Hypothalamus (tissue), 51 donors: Measurements from ENCODE around the gene AGTR2.
"Not testable (repeated sequence)": the region's sequence is repeated elsewhere in the genome, so short reads cannot be mapped to it uniquely, and the experiment has no call there.

Experiments used
- DNase-seq, 51 donors: peaks; one replicate each; lab custom pipeline; 2025; lab: John Stamatoyannopoulos, UW

Gene AGTR2

GRCh38 chrX:116170511-116170910 is at the start of gene AGTR2:
AGTR2 (plus strand) TSS chrX:116170744; CDS start chrX:116172281, 1,537 bp downstream.
- no peak for DNase-seq

DNA sequence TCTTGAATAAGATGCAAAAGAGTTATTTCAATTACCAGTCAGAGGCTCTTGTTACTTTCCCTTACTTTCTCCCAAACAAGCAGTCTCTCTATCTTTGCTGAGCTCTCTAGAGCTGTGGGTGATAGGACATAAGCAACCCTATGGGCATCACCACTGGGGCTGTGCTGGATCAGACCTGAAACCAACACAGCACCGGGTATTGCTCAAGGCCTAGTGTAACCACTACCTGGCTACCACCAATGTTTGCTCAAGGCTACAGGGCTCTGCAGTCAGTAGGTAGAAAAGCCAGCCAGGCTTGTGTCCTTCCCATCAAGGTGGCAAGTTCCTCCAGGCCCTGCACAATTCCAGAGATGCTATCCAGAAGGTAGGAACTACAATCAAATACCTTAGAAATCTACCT is 35.3 kb upstream of the AGTR2 start:
- DNase-seq: no peak

DNA sequence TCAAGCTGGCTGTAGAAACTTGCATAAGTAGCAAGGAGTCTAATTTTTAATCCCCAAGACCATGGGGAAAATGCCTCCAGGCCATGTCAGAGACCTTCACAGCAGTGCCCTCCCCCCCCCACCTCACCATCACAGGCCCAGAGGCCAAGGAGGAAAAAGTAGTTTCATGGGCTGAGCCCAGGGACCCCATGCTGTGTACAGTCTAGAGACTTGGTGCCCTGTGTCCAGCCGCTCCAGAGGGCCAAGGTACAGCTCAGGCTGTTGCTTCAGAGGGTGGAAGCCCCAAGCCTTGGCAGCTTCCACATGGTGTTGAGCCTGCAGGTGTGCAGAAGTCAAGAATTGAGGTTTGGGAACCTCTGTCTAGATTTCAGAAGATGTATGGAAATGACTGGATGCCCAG is 29.3 kb upstream of the AGTR2 start:
- not testable (repeated sequence) for DNase-seq

DNA sequence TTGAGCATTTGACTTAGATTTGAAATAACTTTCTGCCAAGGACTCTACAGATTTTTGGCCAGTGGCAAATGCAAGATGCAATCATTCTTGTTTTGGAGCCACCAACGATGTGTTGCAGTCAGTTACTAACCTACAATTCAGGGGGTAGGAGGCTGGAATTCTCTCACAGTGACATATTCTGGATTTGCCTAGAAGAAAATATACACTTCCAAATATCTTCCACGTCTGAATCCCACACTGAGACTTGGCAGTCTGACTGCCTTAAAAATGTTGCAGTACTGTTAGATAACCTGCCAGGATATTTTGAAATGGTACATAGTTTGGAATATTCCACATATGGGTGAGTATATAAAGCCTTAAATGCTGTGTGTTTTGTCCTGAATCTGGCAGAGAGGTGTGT is 27.6 kb upstream of the AGTR2 start:
- no peak for DNase-seq

GRCh38 chrX:116172976-116173375 is 2.4 kb downstream of the AGTR2 start:
- DNase-seq: no peak

DNA sequence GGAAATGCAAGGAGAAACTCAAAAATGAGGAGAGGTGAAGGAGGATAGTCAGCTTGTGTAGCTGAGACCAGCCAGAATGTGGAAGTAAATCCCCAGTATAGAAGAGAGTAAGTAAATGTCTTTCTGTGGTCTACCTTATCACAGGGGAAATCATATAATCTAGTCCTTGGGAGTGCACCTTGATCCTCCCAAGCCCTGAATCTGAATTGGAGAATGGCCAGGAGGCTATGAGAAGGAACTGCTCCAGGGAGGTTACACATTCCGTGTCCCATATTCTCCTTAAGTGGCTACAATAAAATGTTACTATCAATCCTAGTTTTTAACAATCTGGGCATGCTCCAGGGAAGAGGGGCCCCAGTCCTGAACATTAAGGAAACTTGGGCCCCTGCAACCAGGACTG is 10.8 kb downstream of the AGTR2 start:
- DNase-seq: no peak

DNA sequence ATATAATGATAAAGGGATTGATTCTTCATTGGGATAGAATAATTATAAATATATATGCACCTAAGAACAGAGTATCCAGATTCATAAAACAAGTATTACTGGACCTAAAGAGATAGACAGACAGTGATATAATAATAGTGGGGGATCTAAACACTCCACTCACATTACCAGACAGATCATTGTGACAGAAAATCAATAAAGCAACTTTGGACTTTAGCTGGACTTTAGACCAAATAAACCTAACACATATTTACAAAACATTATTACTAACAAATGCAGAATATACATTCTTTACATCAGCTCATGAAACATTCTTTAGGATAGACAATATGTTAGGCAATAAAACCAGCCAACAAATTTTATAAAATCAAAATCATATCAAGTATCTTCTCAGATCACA is 14.6 kb downstream of the AGTR2 start:
- no peak for DNase-seq

DNA sequence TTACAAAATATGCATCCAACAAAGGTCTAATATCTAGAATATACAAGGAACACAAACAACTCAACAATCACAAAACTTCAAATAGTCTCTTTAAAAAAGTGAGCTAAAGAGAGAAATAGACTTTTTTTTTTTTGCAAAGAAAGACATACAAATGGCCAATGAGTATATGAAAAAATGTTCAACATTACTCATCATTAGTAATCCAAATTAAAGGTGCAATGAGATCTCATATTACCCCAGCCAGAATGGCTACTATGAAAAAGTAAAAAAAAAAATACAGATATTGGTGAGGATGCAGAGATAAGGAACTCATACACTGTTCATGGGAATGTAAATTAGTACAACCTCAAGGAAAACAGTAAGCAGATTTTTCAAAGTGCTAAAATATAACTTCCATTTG is 24.1 kb downstream of the AGTR2 start:
- DNase-seq: no peak

DNA sequence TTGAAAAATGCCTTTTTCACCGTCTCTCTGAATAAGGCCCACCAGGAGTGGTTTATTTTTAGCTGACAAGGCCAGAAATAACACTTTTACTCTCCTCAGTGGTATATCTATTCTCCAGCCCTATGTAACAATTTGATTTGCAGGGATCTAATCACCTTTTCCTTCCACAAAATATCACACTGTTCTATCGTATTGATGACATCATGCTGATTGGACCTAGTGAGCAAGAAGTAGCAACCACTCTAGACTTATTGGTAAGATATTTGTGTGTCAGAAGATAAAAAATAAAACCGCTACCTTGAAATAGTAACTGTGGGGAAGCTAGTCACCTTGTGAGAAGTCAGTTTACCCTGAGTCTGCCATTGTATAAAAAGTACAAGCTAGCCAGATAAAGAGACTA is 27.7 kb downstream of the AGTR2 start:
- DNase-seq: no peak

DNA sequence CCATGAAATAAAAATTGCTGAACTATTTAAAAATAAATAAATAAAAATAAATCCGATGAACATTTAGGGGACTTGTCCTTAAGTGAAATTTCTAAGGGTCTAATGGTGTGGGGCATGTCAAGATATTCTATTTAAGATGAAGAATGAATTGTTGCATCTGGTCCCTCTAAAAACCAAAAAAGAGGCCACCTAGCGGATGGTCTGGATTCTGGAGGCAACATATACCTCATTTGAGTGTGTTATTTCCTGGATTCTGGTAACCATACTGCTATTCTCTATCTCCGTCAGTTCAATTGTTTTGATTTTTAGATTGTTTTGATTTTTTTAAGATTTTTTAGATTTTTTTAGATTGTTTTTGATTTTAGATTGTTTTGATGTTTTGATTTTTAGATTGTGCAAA is 28.3 kb downstream of the AGTR2 start:
- no peak for DNase-seq

GRCh38 chrX:116204932-116205331 is 34.4 kb downstream of the AGTR2 start:
- peak in 1 of 51 donors; percentile 3 for DNase-seq

DNA sequence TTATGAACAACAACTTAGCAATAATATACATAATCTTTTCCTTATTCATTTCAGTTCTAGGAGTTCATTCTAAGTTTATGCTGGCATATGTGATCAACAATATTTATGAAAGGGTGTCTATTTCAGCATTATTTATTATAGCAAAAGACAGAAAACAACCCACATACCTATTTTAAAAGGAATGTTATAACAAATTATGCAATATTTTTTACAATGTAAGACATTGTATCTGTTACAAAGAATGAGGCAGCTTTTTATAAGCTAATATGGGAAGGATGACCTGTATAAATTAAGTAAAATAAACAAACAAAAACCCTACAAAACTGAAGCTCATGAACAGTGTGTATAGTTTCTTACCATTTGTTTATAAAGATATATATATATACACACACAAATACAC is 42.7 kb downstream of the AGTR2 start:
- no peak for DNase-seq

DNA sequence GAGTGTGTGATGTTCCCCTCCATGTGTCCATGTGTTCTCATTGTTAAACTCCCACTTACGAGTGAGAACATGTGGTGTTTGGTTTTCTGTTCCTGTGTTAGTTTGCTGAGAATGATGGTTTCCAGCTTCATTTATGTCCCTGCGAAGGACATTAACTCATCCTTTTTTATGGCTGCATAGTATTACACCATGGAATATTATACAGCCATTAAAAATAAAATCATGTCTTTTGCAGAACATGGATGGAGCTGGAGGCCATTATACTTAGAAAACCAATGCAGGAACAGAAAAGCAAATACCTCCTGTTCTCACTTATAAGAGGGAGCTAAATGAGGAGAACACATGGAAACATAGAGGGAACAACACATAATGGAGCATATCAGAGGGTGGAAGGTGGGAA is 46.5 kb downstream of the AGTR2 start:
- DNase-seq: not testable (repeated sequence)
